Neuronal stem cell (in vitro differentiated cells): ENCODE measurements around the gene DDX3X.

Experiments
- DNase-seq: peaks from one replicate; pipeline ENCODE4 v3.0.0-alpha.2; 2013; ENCODE audit warnings: low spot score
- H2AFZ ChIP-seq: one replicate; pipeline ENCODE4 v1.6.1; 2013; ENCODE audit warnings: mild to moderate bottlenecking, low read length, inconsistent platforms
- H2AK5ac ChIP-seq: 2 replicates; pipeline ENCODE4 v1.6.1; 2013; ENCODE audit warnings: low read depth, mild to moderate bottlenecking, inconsistent platforms, low read length, moderate library complexity, mixed read lengths
- H2BK120ac ChIP-seq: 2 replicates; pipeline ENCODE4 v1.6.1; 2013; ENCODE audit warnings: low read depth, mild to moderate bottlenecking, inconsistent platforms, low read length, moderate library complexity, mixed read lengths
- H2BK12ac ChIP-seq: one replicate; pipeline ENCODE4 v1.6.1; 2013; ENCODE audit warnings: low read length, inconsistent platforms
- H2BK15ac ChIP-seq: 2 replicates; pipeline ENCODE4 v1.6.1; 2013; ENCODE audit warnings: mild to moderate bottlenecking, low read length, inconsistent platforms, mixed read lengths
- H2BK5ac ChIP-seq: one replicate; pipeline ENCODE4 v1.6.1; 2013; ENCODE audit warnings: inconsistent platforms, mild to moderate bottlenecking, low read length, moderate library complexity
- H3K14ac ChIP-seq: one replicate; pipeline ENCODE4 v1.6.1; 2013; ENCODE audit warnings: low read length, inconsistent platforms
- H3K18ac ChIP-seq: 2 replicates; pipeline ENCODE4 v1.6.1; 2013; ENCODE audit warnings: low read length, inconsistent platforms
- H3K23ac ChIP-seq: 2 replicates; pipeline ENCODE4 v1.6.1; 2013; ENCODE audit warnings: low read depth, mild to moderate bottlenecking, mixed read lengths, low read length, inconsistent platforms; ENCODE audit not compliant: poor library complexity
- H3K27ac ChIP-seq: replicated peaks from 3 replicates; pipeline ENCODE4 v1.5.1; 2013; ENCODE audit warnings: low read length, inconsistent platforms
- H3K27me3 ChIP-seq, 3 experiments: 2 replicates each; pipeline ENCODE4 v1.6.1; 2013; ENCODE audit warnings: low read length in 3 of 3, mild to moderate bottlenecking in 2 of 3, inconsistent platforms in 1 of 3, low read depth in 1 of 3, mixed read lengths in 1 of 3, moderate library complexity in 1 of 3; ENCODE audit not compliant: control insufficient read depth in 3 of 3, insufficient read depth in 3 of 3
- H3K36me3 ChIP-seq, 2 donors: replicated peaks in 1 of 2; 2 replicates each; pipeline ENCODE4 v1.6.1; 2013; ENCODE audit warnings: low read length in 2 of 2; ENCODE audit not compliant: control insufficient read depth in 2 of 2, insufficient read depth in 2 of 2
- H3K4ac ChIP-seq: 2 replicates; pipeline ENCODE4 v1.6.1; 2013; ENCODE audit warnings: inconsistent platforms, mild to moderate bottlenecking, low read length, moderate library complexity
- H3K4me1 ChIP-seq, 2 donors: 1 replicate in 1 of 2; 2 replicates in 1 of 2; pipeline ENCODE4 v1.6.1; 2013; ENCODE audit warnings: low read length in 2 of 2, low read depth in 1 of 2; ENCODE audit not compliant: control insufficient read depth in 2 of 2, insufficient read depth in 1 of 2
- H3K4me2 ChIP-seq: one replicate; pipeline ENCODE4 v1.6.1; 2013; ENCODE audit warnings: mild to moderate bottlenecking, low read length, inconsistent platforms; ENCODE audit not compliant: insufficient read depth, poor library complexity, severe bottlenecking
- H3K4me3 ChIP-seq, 2 donors: 2 replicates each; pipeline ENCODE4 v1.5.1; 2013; ENCODE audit warnings: low read length in 2 of 2, mild to moderate bottlenecking in 2 of 2, inconsistent platforms in 1 of 2, moderate library complexity in 1 of 2
- H3K79me1 ChIP-seq: one replicate; pipeline ENCODE4 v1.6.1; 2013; ENCODE audit warnings: low read depth, mild to moderate bottlenecking, inconsistent platforms, low read length, moderate library complexity
- H3K9ac ChIP-seq: one replicate; pipeline ENCODE4 v1.6.1; 2013; ENCODE audit warnings: mild to moderate bottlenecking, low read depth, low read length, inconsistent platforms; ENCODE audit not compliant: poor library complexity
- H3K9me3 ChIP-seq, 2 donors: replicated peaks in 1 of 2; 2 replicates each; pipeline versions ENCODE3 to v1.6.1; 2013; ENCODE audit warnings: low read length in 2 of 2, mild to moderate bottlenecking in 2 of 2, inconsistent platforms in 1 of 2, low read depth in 1 of 2, mixed read lengths in 1 of 2, moderate library complexity in 1 of 2; ENCODE audit not compliant: control insufficient read depth in 2 of 2, insufficient read depth in 1 of 2
- H4K8ac ChIP-seq: one replicate; pipeline ENCODE4 v1.6.1; 2013; ENCODE audit warnings: low read depth, mild to moderate bottlenecking, inconsistent platforms, low read length, moderate library complexity
- H4K91ac ChIP-seq: one replicate; pipeline ENCODE4 v1.6.1; 2013; ENCODE audit warnings: low read length, low read depth, mild to moderate bottlenecking, inconsistent platforms; ENCODE audit not compliant: poor library complexity
- WGBS, 2 donors: extraction: QIAGEN DNeasy Blood & Tissue Kit; methylation state at CpG; one replicate each; pipeline ENCODE4 v1.1.7; 2013; ENCODE audit warnings: missing lambda C conversion rate in 2 of 2, mixed read lengths in 1 of 2; ENCODE audit not compliant: insufficient read length in 2 of 2, insufficient replicate concordance in 1 of 2; ENCODE audit errors: extremely low coverage in 2 of 2; 5-methylcytosine and 5-hydroxymethylcytosine counted together

DDX3X gene

DNA sequence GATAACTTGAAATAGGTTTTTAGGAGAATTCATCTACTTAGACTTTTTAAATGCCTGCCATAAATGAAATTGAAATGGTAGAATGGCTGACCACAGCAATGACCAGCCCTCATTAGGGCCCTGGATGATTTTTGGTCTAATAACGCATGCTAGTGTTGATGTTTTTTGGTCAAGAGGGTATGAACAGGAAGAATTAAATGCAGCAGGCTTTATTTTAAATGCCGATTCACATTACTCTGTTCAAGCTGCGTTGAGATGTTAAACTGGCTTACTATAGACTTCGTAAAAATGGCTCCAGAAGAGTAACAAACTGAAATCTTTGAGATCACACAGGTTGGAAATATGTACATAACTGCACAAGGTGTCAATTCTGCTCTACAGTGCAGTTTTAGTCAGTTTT, 14.6 kb downstream of the DDX3X start:
- H3K4me2 ChIP-seq, result no peak overlapping the region
- H2BK12ac ChIP-seq, result no peak overlapping the region
- no peaks in the 10 kb centered on the region for H3K9me3 ChIP-seq
- no peak overlapping the region for H3K27ac ChIP-seq
- H4K91ac ChIP-seq, result no peak overlapping the region
- no peak overlapping the region for H2AK5ac ChIP-seq
- H3K79me1 ChIP-seq, result no peaks in the 10 kb centered on the region
- H3K36me3 ChIP-seq, result peaks cover 8 to 75% of the 10 kb centered on the region in 2 donors
- H3K4me3 ChIP-seq, result no peak overlapping the region
- no peak overlapping the region for H4K8ac ChIP-seq
- no peak overlapping the region for H2BK120ac ChIP-seq
- no peaks in the 10 kb centered on the region for H3K27me3 ChIP-seq
- H3K4ac ChIP-seq, result no peak overlapping the region
- H3K18ac ChIP-seq, result no peak overlapping the region
- H3K4me1 ChIP-seq, result no peaks in the 10 kb centered on the region
- H3K9ac ChIP-seq, result no peak overlapping the region
- no peak overlapping the region for H2BK5ac ChIP-seq
- WGBS, 2 donors, result no CpG with 5 or more reads among the region's 4 CpGs
- H3K14ac ChIP-seq, result no peak overlapping the region
- no peak for DNase-seq
- no peak overlapping the region for H3K23ac ChIP-seq
- H2AFZ ChIP-seq, result no peak overlapping the region
- H2BK15ac ChIP-seq, result no peak overlapping the region

DNA sequence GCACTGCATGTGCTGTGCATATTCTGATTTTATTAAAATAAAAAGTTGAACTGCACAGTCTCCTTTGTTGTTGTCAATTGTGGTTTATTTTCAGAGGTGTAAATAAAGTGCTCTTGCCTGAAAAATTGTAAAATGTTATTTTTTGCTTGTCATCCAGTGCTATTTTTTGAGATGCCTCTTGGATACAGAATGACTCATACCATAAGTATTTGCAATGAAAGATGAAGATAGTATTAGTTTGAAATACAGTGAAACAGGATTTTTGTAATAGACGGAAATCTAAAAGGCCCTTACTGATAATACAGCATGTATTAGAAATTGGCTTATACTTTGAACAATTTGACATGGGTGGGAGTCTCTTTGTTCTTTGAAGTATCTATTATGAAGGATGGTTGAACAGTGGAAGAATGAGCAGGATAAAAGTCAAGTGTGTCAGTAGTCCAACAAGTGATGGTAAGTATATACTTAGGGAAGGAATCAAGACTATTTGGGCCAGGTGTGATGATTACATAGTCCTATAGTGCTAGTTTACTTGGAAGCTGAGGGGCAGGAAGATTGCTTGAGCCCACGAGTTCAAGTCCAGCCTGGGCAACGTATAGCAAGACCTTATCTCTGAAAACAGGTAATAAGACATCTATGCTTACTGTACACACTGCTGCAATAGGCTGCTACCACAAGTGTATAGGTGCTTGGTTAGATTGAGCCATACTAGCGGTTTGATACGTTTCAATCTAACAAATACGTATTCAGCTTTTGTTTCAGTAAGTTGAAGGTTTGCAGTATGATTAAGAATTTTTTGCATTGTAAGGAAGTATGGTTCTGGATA, 16.4 kb downstream of the DDX3X start:
- WGBS, 2 donors, result no CpG with 5 or more reads among the region's 6 CpGs
- no peaks in the 10 kb centered on the region for H3K4me1 ChIP-seq
- no peak overlapping the region for H2BK120ac ChIP-seq
- no peak overlapping the region for H3K4me2 ChIP-seq
- H3K23ac ChIP-seq, result no peak overlapping the region
- H3K18ac ChIP-seq, result no peak overlapping the region
- H4K8ac ChIP-seq, result no peak overlapping the region
- H3K27ac ChIP-seq, result no peak overlapping the region
- no peak overlapping the region for H3K4ac ChIP-seq
- no peak overlapping the region for H2AK5ac ChIP-seq
- H3K4me3 ChIP-seq, result no peak overlapping the region
- no peak overlapping the region for H2BK15ac ChIP-seq
- no peak overlapping the region for H3K9ac ChIP-seq
- peaks cover 5 to 57% of the 10 kb centered on the region in 2 donors for H3K36me3 ChIP-seq
- H2AFZ ChIP-seq, result no peak overlapping the region
- H3K79me1 ChIP-seq, result no peaks in the 10 kb centered on the region
- no peak overlapping the region for H3K14ac ChIP-seq
- H2BK12ac ChIP-seq, result no peak overlapping the region
- no peak for DNase-seq
- H4K91ac ChIP-seq, result no peak overlapping the region
- no peaks in the 10 kb centered on the region for H3K27me3 ChIP-seq
- H3K9me3 ChIP-seq, result no peaks in the 10 kb centered on the region
- no peak overlapping the region for H2BK5ac ChIP-seq

DNA sequence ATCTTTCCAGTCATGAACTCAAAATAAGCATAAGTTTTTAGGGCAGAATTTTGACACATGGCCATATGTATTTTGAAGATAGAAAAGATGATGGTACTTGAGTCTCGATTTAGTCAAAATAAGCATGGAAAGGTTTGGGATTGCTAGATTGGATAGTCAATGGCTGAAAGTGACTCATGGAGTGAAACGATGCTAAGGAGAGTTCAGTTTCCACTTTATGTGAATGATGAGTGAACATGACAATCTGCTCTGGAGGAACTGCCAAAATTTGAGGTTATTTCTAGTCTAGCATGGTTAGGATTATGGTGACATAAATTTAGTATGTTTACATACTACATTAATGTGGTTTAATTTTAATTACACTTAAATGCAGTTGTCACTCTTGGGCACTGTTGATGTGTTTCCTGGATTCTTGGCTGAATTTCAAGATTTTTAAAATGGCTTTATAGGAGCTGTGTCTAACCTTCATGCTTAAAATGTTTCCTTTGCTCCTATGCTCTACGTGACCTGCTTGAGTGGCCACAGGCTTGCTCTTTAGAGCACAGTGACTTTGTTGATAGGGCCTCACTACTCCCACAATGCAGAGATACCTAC, 17.1 kb downstream of the DDX3X start:
- no peak overlapping the region for H2AK5ac ChIP-seq
- H4K8ac ChIP-seq, result no peak overlapping the region
- H2AFZ ChIP-seq, result no peak overlapping the region
- no peak overlapping the region for H2BK12ac ChIP-seq
- no peak for DNase-seq
- no peak overlapping the region for H3K4me3 ChIP-seq
- H2BK15ac ChIP-seq, result no peak overlapping the region
- H3K27ac ChIP-seq, result no peak overlapping the region
- H3K9me3 ChIP-seq, result no peaks in the 10 kb centered on the region
- H2BK5ac ChIP-seq, result no peak overlapping the region
- no peak overlapping the region for H3K23ac ChIP-seq
- no peaks in the 10 kb centered on the region for H3K27me3 ChIP-seq
- H3K9ac ChIP-seq, result no peak overlapping the region
- peaks cover 0 to 50% of the 10 kb centered on the region in 2 donors for H3K36me3 ChIP-seq
- no peaks in the 10 kb centered on the region for H3K79me1 ChIP-seq
- no peak overlapping the region for H2BK120ac ChIP-seq
- no peak overlapping the region for H3K18ac ChIP-seq
- H3K4me1 ChIP-seq, result no peaks in the 10 kb centered on the region
- no peak overlapping the region for H3K4me2 ChIP-seq
- no peak overlapping the region for H4K91ac ChIP-seq
- no peak overlapping the region for H3K4ac ChIP-seq
- H3K14ac ChIP-seq, result no peak overlapping the region
- WGBS, 2 donors, result no CpG with 5 or more reads among the region's 3 CpGs

DNA sequence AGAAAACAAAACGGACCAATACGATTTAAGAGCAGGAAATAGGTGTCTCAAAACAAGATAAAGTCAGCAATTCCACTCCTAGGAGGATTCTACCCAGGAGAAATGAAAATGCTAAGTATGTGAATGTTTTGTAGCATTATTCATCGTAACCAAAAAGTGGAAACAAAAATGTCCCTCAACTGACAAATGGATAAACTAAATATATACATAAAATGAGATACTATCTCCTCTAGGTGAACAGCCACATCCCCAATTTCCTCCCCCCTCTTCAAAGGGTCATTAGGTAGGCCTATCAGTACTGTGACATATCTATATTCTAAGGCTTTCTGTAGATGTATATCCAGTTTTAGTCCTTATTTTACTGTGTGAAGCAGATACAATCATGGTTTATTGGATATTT, 18.0 kb downstream of the DDX3X start:
- Histone ChIP-seq H2AK5ac (no peak overlapping the region), H3K36me3 (peaks cover 0 to 41% of the 10 kb centered on the region in 2 donors), H2BK120ac (no peak overlapping the region), H3K14ac (no peak overlapping the region), H2BK15ac (no peak overlapping the region), H3K4me2 (no peak overlapping the region), H2BK5ac (no peak overlapping the region), H3K4me1 (no peaks in the 10 kb centered on the region), H4K8ac (no peak overlapping the region), H2BK12ac (no peak overlapping the region), H2AFZ (no peak overlapping the region), H4K91ac (no peak overlapping the region), H3K9me3 (no peaks in the 10 kb centered on the region), H3K4ac (no peak overlapping the region), H3K4me3 (no peak overlapping the region), H3K23ac (no peak overlapping the region), H3K79me1 (no peaks in the 10 kb centered on the region), H3K27me3 (no peaks in the 10 kb centered on the region), H3K18ac (no peak overlapping the region), H3K9ac (no peak overlapping the region), H3K27ac (no peak overlapping the region)
- DNase-seq, result no peak
- WGBS, 2 donors, result no CpG with 5 or more reads among the region's 3 CpGs
